Endothelial cell of umbilical vein (primary cell): ENCODE data around the gene SEMA4C.

Experiments
- CTCF ChIP-seq, 2 donors: IDR thresholded peaks; 1 replicate in 1 of 2; 2 replicates in 1 of 2; pipeline ENCODE4 v1.5.1; 2011; ENCODE audit warnings: low read length in 2 of 2, mild to moderate bottlenecking in 2 of 2, moderate library complexity in 2 of 2, control low read depth in 1 of 2, inconsistent platforms in 1 of 2, low read depth in 1 of 2; ENCODE audit not compliant: insufficient read depth in 1 of 2; ENCODE audit errors: extremely low read depth in 1 of 2
- EZH2 ChIP-seq: IDR thresholded peaks from 2 replicates; pipeline ENCODE4 v1.6.1; 2012; ENCODE audit warnings: borderline replicate concordance, low read depth, mild to moderate bottlenecking, moderate library complexity, low read length, inconsistent platforms; ENCODE audit not compliant: severe bottlenecking
- FOS ChIP-seq: IDR thresholded peaks from 2 replicates; pipeline ENCODE4 v1.6.1; 2011; ENCODE audit warnings: mild to moderate bottlenecking, low read length, moderate library complexity, borderline replicate concordance; ENCODE audit not compliant: insufficient read depth
- JUN ChIP-seq: IDR thresholded peaks from 2 replicates; pipeline ENCODE4 v1.6.1; 2011; ENCODE audit warnings: borderline replicate concordance, low read depth; ENCODE audit not compliant: insufficient read length, insufficient read depth
- MYC ChIP-seq: IDR thresholded peaks from one replicate; pipeline ENCODE4 v1.6.1; 2011; ENCODE audit warnings: mild to moderate bottlenecking, low read depth, low read length
- POLR2A ChIP-seq: IDR thresholded peaks from 2 replicates; pipeline ENCODE4 v1.6.1; 2012; ENCODE audit warnings: low read depth, mild to moderate bottlenecking, control low read depth, low read length
- POLR2AphosphoS5 ChIP-seq: IDR thresholded peaks from 2 replicates; pipeline ENCODE4 v1.6.1; 2012; ENCODE audit warnings: low read depth, mild to moderate bottlenecking, control low read depth, low read length, moderate library complexity; ENCODE audit not compliant: insufficient read depth
- TF ChIP-seq, protein P1 (sequence below): IDR thresholded peaks from 2 replicates; pipeline ENCODE4 v1.6.1; 2011; ENCODE audit not compliant: insufficient read depth, insufficient read length

- TF ChIP-seq CTCF (IDR thresholded peaks at IDR 0.05; ENCODE audit: extremely low read depth in 1 of 2, insufficient read depth in 1 of 2, low read depth in 1 of 2, low read length in 2 of 2) (no peak), POLR2AphosphoS5 (no peak), POLR2A (no peak), MYC (no peak), FOS (no peak), EZH2 (no peak), JUN (no peak)
- TF ChIP-seq, protein P1, sequence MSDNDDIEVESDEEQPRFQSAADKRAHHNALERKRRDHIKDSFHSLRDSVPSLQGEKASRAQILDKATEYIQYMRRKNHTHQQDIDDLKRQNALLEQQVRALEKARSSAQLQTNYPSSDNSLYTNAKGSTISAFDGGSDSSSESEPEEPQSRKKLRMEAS, result no peak
Observed at GRCh38 chr2:96899413-96899741, 29.5 kb upstream of the SEMA4C start.
